SKM-1 (cell line): ENCODE measurements around the gene MTA3.
A peak's percentile ranks its signal among the peaks of the same experiment; 100 is the strongest.

Experiments
- DNase-seq: peaks from one replicate; lab custom pipeline; 2025; ENCODE audit not compliant: unreplicated experiment; lab: John Stamatoyannopoulos, UW

The MTA3 gene

GRCh38 chr2:42799881-42800280 lies 231.4 kb downstream of the MTA3 start:
- no peak for DNase-seq

GRCh38 chr2:42800461-42800962 lies 232.1 kb downstream of the MTA3 start:
- no peak for DNase-seq

- DNase-seq = no peak
These were observed 232.5 kb downstream of the MTA3 start for GRCh38 chr2:42800981-42801380.

GRCh38 chr2:42801381-42801780 lies 232.9 kb downstream of the MTA3 start:
- DNase-seq = no peak

GRCh38 chr2:42802150-42802549 lies 233.7 kb downstream of the MTA3 start:
- no peak for DNase-seq

GRCh38 chr2:42804338-42804737 lies 235.9 kb downstream of the MTA3 start:
- peak; percentile 80 for DNase-seq

GRCh38 chr2:42804891-42805290 lies 236.5 kb downstream of the MTA3 start:
- DNase-seq = no peak
